ENCODE results near the gene IDNK.

- no peak for TF ChIP-seq CTCF (IDR thresholded peaks at IDR 0.05; ENCODE audit: low read depth, low read length, missing input control)
- no peak for TF ChIP-seq EGR1 (IDR thresholded peaks at IDR 0.05; ENCODE audit: low read depth in 2 of 2)
- no peak for TF ChIP-seq YY1 (IDR thresholded peaks at IDR 0.05)
- TF ChIP-seq, protein P1, sequence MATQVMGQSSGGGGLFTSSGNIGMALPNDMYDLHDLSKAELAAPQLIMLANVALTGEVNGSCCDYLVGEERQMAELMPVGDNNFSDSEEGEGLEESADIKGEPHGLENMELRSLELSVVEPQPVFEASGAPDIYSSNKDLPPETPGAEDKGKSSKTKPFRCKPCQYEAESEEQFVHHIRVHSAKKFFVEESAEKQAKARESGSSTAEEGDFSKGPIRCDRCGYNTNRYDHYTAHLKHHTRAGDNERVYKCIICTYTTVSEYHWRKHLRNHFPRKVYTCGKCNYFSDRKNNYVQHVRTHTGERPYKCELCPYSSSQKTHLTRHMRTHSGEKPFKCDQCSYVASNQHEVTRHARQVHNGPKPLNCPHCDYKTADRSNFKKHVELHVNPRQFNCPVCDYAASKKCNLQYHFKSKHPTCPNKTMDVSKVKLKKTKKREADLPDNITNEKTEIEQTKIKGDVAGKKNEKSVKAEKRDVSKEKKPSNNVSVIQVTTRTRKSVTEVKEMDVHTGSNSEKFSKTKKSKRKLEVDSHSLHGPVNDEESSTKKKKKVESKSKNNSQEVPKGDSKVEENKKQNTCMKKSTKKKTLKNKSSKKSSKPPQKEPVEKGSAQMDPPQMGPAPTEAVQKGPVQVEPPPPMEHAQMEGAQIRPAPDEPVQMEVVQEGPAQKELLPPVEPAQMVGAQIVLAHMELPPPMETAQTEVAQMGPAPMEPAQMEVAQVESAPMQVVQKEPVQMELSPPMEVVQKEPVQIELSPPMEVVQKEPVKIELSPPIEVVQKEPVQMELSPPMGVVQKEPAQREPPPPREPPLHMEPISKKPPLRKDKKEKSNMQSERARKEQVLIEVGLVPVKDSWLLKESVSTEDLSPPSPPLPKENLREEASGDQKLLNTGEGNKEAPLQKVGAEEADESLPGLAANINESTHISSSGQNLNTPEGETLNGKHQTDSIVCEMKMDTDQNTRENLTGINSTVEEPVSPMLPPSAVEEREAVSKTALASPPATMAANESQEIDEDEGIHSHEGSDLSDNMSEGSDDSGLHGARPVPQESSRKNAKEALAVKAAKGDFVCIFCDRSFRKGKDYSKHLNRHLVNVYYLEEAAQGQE (IDR thresholded peaks at IDR 0.05) = no peak
- no peak for TF ChIP-seq SP1 (IDR thresholded peaks at IDR 0.05)
- TF ChIP-seq JUND (IDR thresholded peaks at IDR 0.05) = no peak
- TF ChIP-seq, protein P2, sequence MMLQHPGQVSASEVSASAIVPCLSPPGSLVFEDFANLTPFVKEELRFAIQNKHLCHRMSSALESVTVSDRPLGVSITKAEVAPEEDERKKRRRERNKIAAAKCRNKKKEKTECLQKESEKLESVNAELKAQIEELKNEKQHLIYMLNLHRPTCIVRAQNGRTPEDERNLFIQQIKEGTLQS (IDR thresholded peaks at IDR 0.05) = no peak
These were observed 34.0 kb downstream of the IDNK start for GRCh38 chr9:83656952-83657351.
